SK-N-MC (cell line): ENCODE data around the gene COBL.

Experiments used
- DNase-seq: peaks from one replicate; pipeline ENCODE4 v3.0.0-alpha.2; 2011; ENCODE audit warnings: low read depth, low spot score
- H3K27ac ChIP-seq: fragments of 200-600 bp; sonication (generic); 2 replicates; pipeline ENCODE4 v1.5.1; 2016; ENCODE audit warnings: mixed run types
- H3K36me3 ChIP-seq: fragments of 200-600 bp; sonication (generic); 2 replicates; pipeline ENCODE4 v1.6.1; 2017; ENCODE audit warnings: antibody characterized with exemption, low read length, mixed read lengths; ENCODE audit not compliant: insufficient read depth
- H3K4me3 ChIP-seq: fragments of 200-600 bp; sonication (generic); 2 replicates; pipeline ENCODE4 v1.5.1; 2016
- H3K9ac ChIP-seq: fragments of 200-600 bp; sonication (generic); 2 replicates; pipeline ENCODE4 v1.8.0; 2017; ENCODE audit warnings: mixed run types, mixed read lengths; ENCODE audit not compliant: insufficient read length
- H3K9me3 ChIP-seq: fragments of 200-600 bp; sonication (generic); 2 replicates; pipeline ENCODE4 v1.6.1; 2017; ENCODE audit warnings: low read depth, mild to moderate bottlenecking, antibody characterized with exemption, low read length, moderate library complexity, mixed read lengths
- EZH2 ChIP-seq: fragments of 200-600 bp; sonication (generic); IDR thresholded peaks from one replicate; pipeline ENCODE4 v1.6.1; 2017; ENCODE audit warnings: antibody characterized with exemption
- FOXP2 ChIP-seq: optimal IDR thresholded peaks from 2 replicates; pipeline ENCODE3; 2011; ENCODE audit warnings: mild to moderate bottlenecking, moderate library complexity; ENCODE audit not compliant: insufficient read depth; ENCODE audit errors: extremely low read length, control extremely low read depth
- POLR2AphosphoS5 ChIP-seq: IDR thresholded peaks from 2 replicates; pipeline ENCODE4 v1.6.1; 2012; ENCODE audit warnings: mild to moderate bottlenecking, low read depth, low read length, borderline replicate concordance

COBL gene

GRCh38 chr7:51113560-51113959 is 203.0 kb downstream of the COBL start:
- no peak for DNase-seq
- no peak for TF ChIP-seq EZH2
- no peak for TF ChIP-seq FOXP2
- TF ChIP-seq POLR2AphosphoS5, result no peak
- Histone ChIP-seq H3K9me3 (no peaks in the 10 kb centered on the region), H3K9ac (no peak overlapping the region), H3K36me3 (no peaks in the 10 kb centered on the region), H3K4me3 (no peak overlapping the region), H3K27ac (no peak overlapping the region)

GRCh38 chr7:51111241-51111940 is 205.2 kb downstream of the COBL start:
- no peak overlapping the region for H3K4me3 ChIP-seq

GRCh38 chr7:51108134-51108533 is 208.5 kb downstream of the COBL start:
- no peak for DNase-seq
- Histone ChIP-seq H3K9me3 (no peaks in the 10 kb centered on the region), H3K36me3 (no peaks in the 10 kb centered on the region), H3K4me3 (no peak overlapping the region), H3K9ac (no peak overlapping the region), H3K27ac (no peak overlapping the region)
- TF ChIP-seq POLR2AphosphoS5, result no peak
- TF ChIP-seq FOXP2, result no peak
- TF ChIP-seq EZH2, result no peak

More at GRCh38 chr7:51111241-51111940, 205.2 kb downstream of the COBL start:
- Histone ChIP-seq H3K27ac (no peak overlapping the region), H3K36me3 (no peaks in the 10 kb centered on the region), H3K9ac (no peak overlapping the region), H3K9me3 (no peaks in the 10 kb centered on the region)
- no peak for TF ChIP-seq POLR2AphosphoS5
- DNase-seq, result no peak

GRCh38 chr7:51104278-51104677 is 212.3 kb downstream of the COBL start:
- no peak for TF ChIP-seq POLR2AphosphoS5
- no peak for TF ChIP-seq FOXP2
- TF ChIP-seq EZH2, result no peak
- no peak for DNase-seq
- H3K36me3 ChIP-seq, result no peaks in the 10 kb centered on the region

GRCh38 chr7:51103718-51104117 is 212.9 kb downstream of the COBL start:
- TF ChIP-seq EZH2, result no peak
- H3K9me3 ChIP-seq, result no peaks in the 10 kb centered on the region
- no peak for DNase-seq
- H3K27ac ChIP-seq, result no peak overlapping the region
- H3K9ac ChIP-seq, result no peak overlapping the region
- no peak overlapping the region for H3K4me3 ChIP-seq
- no peaks in the 10 kb centered on the region for H3K36me3 ChIP-seq

More at GRCh38 chr7:51104278-51104677, 212.3 kb downstream of the COBL start:
- Histone ChIP-seq H3K9me3 (no peaks in the 10 kb centered on the region), H3K27ac (no peak overlapping the region), H3K9ac (no peak overlapping the region), H3K4me3 (no peak overlapping the region)

- no peak for DNase-seq
- H3K9me3 ChIP-seq, result no peaks in the 10 kb centered on the region; the same call in 1 of the 2 replicates
- TF ChIP-seq POLR2AphosphoS5 (no peak), EZH2 (no peak), FOXP2 (no peak)
Observed at GRCh38 chr7:51102828-51103227, 213.8 kb downstream of the COBL start.

GRCh38 chr7:51101111-51101757 is 215.4 kb downstream of the COBL start:
- DNase-seq, result no peak
- H3K36me3 ChIP-seq, result no peaks in the 10 kb centered on the region
- no peaks in the 10 kb centered on the region; the same call in 1 of the 2 replicates for H3K9me3 ChIP-seq
- TF ChIP-seq POLR2AphosphoS5, result no peak
- no peak for TF ChIP-seq EZH2
- no peak for TF ChIP-seq FOXP2
- no peak overlapping the region for H3K27ac ChIP-seq
- no peak overlapping the region for H3K9ac ChIP-seq
- H3K4me3 ChIP-seq, result no peak overlapping the region

More at GRCh38 chr7:51102828-51103227, 213.8 kb downstream of the COBL start:
- no peak overlapping the region for H3K4me3 ChIP-seq
- H3K36me3 ChIP-seq, result no peaks in the 10 kb centered on the region
- H3K9ac ChIP-seq, result no peak overlapping the region
- H3K27ac ChIP-seq, result no peak overlapping the region

- no peak overlapping the region for H3K9ac ChIP-seq
- TF ChIP-seq POLR2AphosphoS5 (no peak), EZH2 (no peak), FOXP2 (no peak)
- DNase-seq, result no peak
Observed at GRCh38 chr7:51090411-51090810, 226.2 kb downstream of the COBL start.

More at GRCh38 chr7:51090411-51090810, 226.2 kb downstream of the COBL start:
- H3K36me3 ChIP-seq, result no peaks in the 10 kb centered on the region
- H3K9me3 ChIP-seq, result no peaks in the 10 kb centered on the region
- no peak overlapping the region for H3K4me3 ChIP-seq
- no peak overlapping the region for H3K27ac ChIP-seq
